ENCODE measurements around the gene TIMM13.

The TIMM13 gene

GRCh38 chr19:2454962-2455850 is 27.8 kb upstream of the TIMM13 start:
- no peak for DNase-seq (ENCODE audit: low read depth in 2 of 2)

GRCh38 chr19:2454199-2454961 is 27.0 kb upstream of the TIMM13 start:
- no peak for DNase-seq (ENCODE audit: low read depth in 2 of 2)

GRCh38 chr19:2453431-2454025 is 26.1 kb upstream of the TIMM13 start:
- DNase-seq (ENCODE audit: low read depth in 2 of 2) = no peak

GRCh38 chr19:2451741-2452140 is 24.4 kb upstream of the TIMM13 start:
- DNase-seq (ENCODE audit: low read depth in 2 of 2) = no peak

- no peak for DNase-seq (ENCODE audit: low read depth in 2 of 2)
These were observed 23.8 kb upstream of the TIMM13 start for GRCh38 chr19:2451138-2451537.

GRCh38 chr19:2449019-2449418 is 21.6 kb upstream of the TIMM13 start:
- no peak for DNase-seq (ENCODE audit: low read depth in 2 of 2)

- DNase-seq (ENCODE audit: low read depth in 2 of 2) = no peak
These were observed 19.0 kb upstream of the TIMM13 start for GRCh38 chr19:2446381-2446780.

GRCh38 chr19:2444251-2445002 is 17.0 kb upstream of the TIMM13 start:
- no peak for DNase-seq (ENCODE audit: low read depth in 2 of 2)

GRCh38 chr19:2443785-2444182 is 16.4 kb upstream of the TIMM13 start:
- DNase-seq (ENCODE audit: low read depth in 2 of 2) = no peak

- no peak for DNase-seq (ENCODE audit: low read depth in 2 of 2)
These were observed 15.9 kb upstream of the TIMM13 start for GRCh38 chr19:2443116-2443784.

- DNase-seq (ENCODE audit: low read depth in 2 of 2) = no peak
These were observed 13.8 kb upstream of the TIMM13 start for GRCh38 chr19:2441096-2441752.

- DNase-seq (ENCODE audit: low read depth in 2 of 2) = no peak
These were observed 13.1 kb upstream of the TIMM13 start for GRCh38 chr19:2440515-2440914.

GRCh38 chr19:2438178-2438577 is 10.8 kb upstream of the TIMM13 start:
- DNase-seq (ENCODE audit: low read depth in 2 of 2) = no peak

- DNase-seq (ENCODE audit: low read depth in 2 of 2) = no peak
These were observed 9.5 kb upstream of the TIMM13 start for GRCh38 chr19:2436926-2437325.

GRCh38 chr19:2436384-2436783 is 9.0 kb upstream of the TIMM13 start:
- no peak for DNase-seq (ENCODE audit: low read depth in 2 of 2)

GRCh38 chr19:2434721-2435265 is 7.4 kb upstream of the TIMM13 start:
- DNase-seq (ENCODE audit: low read depth in 2 of 2) = no peak

- no peak for DNase-seq (ENCODE audit: low read depth in 2 of 2)
These were observed 6.9 kb upstream of the TIMM13 start for GRCh38 chr19:2434267-2434666.

GRCh38 chr19:2433854-2434253 is 6.5 kb upstream of the TIMM13 start:
- no peak for DNase-seq (ENCODE audit: low read depth in 2 of 2)

- DNase-seq (ENCODE audit: low read depth in 2 of 2) = no peak
These were observed 4.9 kb upstream of the TIMM13 start for GRCh38 chr19:2432131-2432848.
